HEK293 (cell line): ENCODE results near the gene ADK.
A peak's percentile ranks its signal among the peaks of the same experiment; 100 is the strongest.

ENCODE experiments used
- CTCF ChIA-PET: fragments of 350-600 bp; formaldehyde crosslinking; extraction: SDS; loops from one replicate; lab custom pipeline; 2021; ENCODE audit warnings: antibody characterized with exemption; lab: Yijun Ruan, JAX
- POLR2A ChIA-PET: fragments of 300-600 bp; formaldehyde crosslinking; extraction: SDS; loops from one replicate; lab custom pipeline; 2020; ENCODE audit warnings: antibody characterized with exemption, inconsistent platforms; lab: Yijun Ruan, JAX
- H3K27ac ChIP-seq: fragments of 200-500 bp; sonication (Bioruptor generic); 2 replicates; pipeline ENCODE4 v1.5.1; 2014; ENCODE audit warnings: low read depth, low read length, control low read depth, inconsistent platforms; ENCODE audit errors: extremely low read depth
- H3K36me3 ChIP-seq, 2 experiments: fragments of 200-500 bp in 1 of 2; sonication (Bioruptor generic) in 1 of 2; 1 replicate in 1 of 2; 2 replicates in 1 of 2; pipeline ENCODE4 v1.5.1; 2014 to 2017; ENCODE audit warnings: inconsistent platforms in 2 of 2, low read length in 2 of 2; ENCODE audit not compliant: control insufficient read depth in 2 of 2, insufficient read depth in 1 of 2
- H3K4me1 ChIP-seq: fragments of 200-500 bp; sonication (Bioruptor generic); 2 replicates; pipeline ENCODE4 v1.5.1; 2014; ENCODE audit warnings: mild to moderate bottlenecking, low read length, inconsistent platforms; ENCODE audit not compliant: control insufficient read depth, insufficient read depth
- H3K4me3 ChIP-seq: 2 replicates; pipeline ENCODE4 v1.5.1; 2011; ENCODE audit warnings: low read depth, mild to moderate bottlenecking, control low read depth, low read length, moderate library complexity
- H3K9me3 ChIP-seq: fragments of 200-500 bp; sonication (Bioruptor generic); 2 replicates; pipeline ENCODE4 v1.5.1; 2014; ENCODE audit warnings: low read depth, low read length, inconsistent platforms; ENCODE audit not compliant: control insufficient read depth, insufficient read depth
- HOXC10 ChIP-seq: sonication (generic); formaldehyde crosslinking; IDR thresholded peaks from 2 replicates; pipeline ENCODE4 v1.8.1; 2023; ENCODE audit warnings: mild to moderate bottlenecking, missing genetic modification reagents
- KLF8 ChIP-seq: fragments of 450-650 bp; formaldehyde crosslinking; IDR thresholded peaks from 2 replicates; pipeline ENCODE4 v1.5.1; 2016; ENCODE audit warnings: missing biosample characterization, missing genetic modification characterization
- KLF9 ChIP-seq: fragments of 450-650 bp; formaldehyde crosslinking; IDR thresholded peaks from 2 replicates; pipeline ENCODE4 v1.5.1; 2016; ENCODE audit warnings: missing biosample characterization, missing genetic modification characterization, low read depth
- SP3 ChIP-seq: fragments of 450-650 bp; formaldehyde crosslinking; IDR thresholded peaks from 2 replicates; pipeline ENCODE4 v1.5.1; 2016; ENCODE audit warnings: missing biosample characterization, missing genetic modification characterization
- TCF7L2 ChIP-seq: IDR thresholded peaks from 2 replicates; pipeline ENCODE4 v1.6.1; 2011; ENCODE audit warnings: low read depth, mild to moderate bottlenecking, inconsistent platforms, low read length, moderate library complexity, borderline replicate concordance
- ZBTB21 ChIP-seq: fragments of 450-650 bp; formaldehyde crosslinking; IDR thresholded peaks from 2 replicates; pipeline ENCODE4 v1.5.1; 2017; ENCODE audit warnings: missing biosample characterization, missing genetic modification characterization
- ZFP3 ChIP-seq: fragments of 450-650 bp; formaldehyde crosslinking; IDR thresholded peaks from 2 replicates; pipeline ENCODE4 v1.5.1; 2016; ENCODE audit warnings: low read depth, missing biosample characterization, missing genetic modification characterization
- ZNF138 ChIP-seq: fragments of 450-650 bp; formaldehyde crosslinking; IDR thresholded peaks from 2 replicates; pipeline ENCODE4 v1.5.1; 2016; ENCODE audit warnings: missing biosample characterization, missing genetic modification characterization, borderline replicate concordance
- ZNF19 ChIP-seq: fragments of 450-650 bp; formaldehyde crosslinking; IDR thresholded peaks from 2 replicates; pipeline ENCODE4; 2016; ENCODE audit warnings: missing biosample characterization, missing genetic modification characterization, low read depth
- ZNF202 ChIP-seq: fragments of 450-650 bp; formaldehyde crosslinking; IDR thresholded peaks from 2 replicates; pipeline ENCODE4 v1.5.1; 2016; ENCODE audit warnings: missing biosample characterization, missing genetic modification characterization, borderline replicate concordance
- ZNF266 ChIP-seq: fragments of 450-650 bp; formaldehyde crosslinking; IDR thresholded peaks from 2 replicates; pipeline ENCODE4 v1.5.1; 2016; ENCODE audit warnings: missing biosample characterization, missing genetic modification characterization, low read depth
- ZNF292 ChIP-seq: fragments of 450-650 bp; formaldehyde crosslinking; IDR thresholded peaks from 2 replicates; pipeline ENCODE4 v1.5.1; 2016; ENCODE audit warnings: low read depth, missing biosample characterization, missing genetic modification characterization, borderline replicate concordance
- ZNF404 ChIP-seq: fragments of 450-650 bp; formaldehyde crosslinking; IDR thresholded peaks from 2 replicates; pipeline ENCODE4 v1.5.1; 2017; ENCODE audit warnings: missing biosample characterization, missing genetic modification characterization
- ZNF426 ChIP-seq: fragments of 450-650 bp; formaldehyde crosslinking; IDR thresholded peaks from 2 replicates; pipeline ENCODE4 v1.5.1; 2017; ENCODE audit warnings: missing biosample characterization, missing genetic modification characterization, mild to moderate bottlenecking, inconsistent platforms, moderate library complexity
- ZNF501 ChIP-seq: fragments of 450-650 bp; formaldehyde crosslinking; IDR thresholded peaks from 2 replicates; pipeline ENCODE4 v1.5.1; 2016; ENCODE audit warnings: missing biosample characterization, missing genetic modification characterization
- ZNF514 ChIP-seq: fragments of 450-650 bp; formaldehyde crosslinking; IDR thresholded peaks from 2 replicates; pipeline ENCODE4 v1.5.1; 2016; ENCODE audit warnings: missing biosample characterization, missing genetic modification characterization
- ZNF555 ChIP-seq: fragments of 450-650 bp; formaldehyde crosslinking; conservative IDR thresholded peaks from 2 replicates; pipeline ENCODE4 v1.5.1; 2017; ENCODE audit warnings: missing biosample characterization, mild to moderate bottlenecking, missing genetic modification characterization, inconsistent platforms
- ZNF558 ChIP-seq: fragments of 450-650 bp; formaldehyde crosslinking; IDR thresholded peaks from 2 replicates; pipeline ENCODE4 v1.5.1; 2016; ENCODE audit warnings: missing biosample characterization, missing genetic modification characterization
- ZNF585B ChIP-seq: fragments of 450-650 bp; formaldehyde crosslinking; IDR thresholded peaks from 2 replicates; pipeline ENCODE4 v1.5.1; 2016; ENCODE audit warnings: missing biosample characterization, missing genetic modification characterization
- ZNF596 ChIP-seq: fragments of 450-650 bp; IDR thresholded peaks from 2 replicates; pipeline ENCODE4 v1.5.0; 2018; ENCODE audit warnings: missing biosample characterization, mild to moderate bottlenecking, missing genetic modification characterization, moderate library complexity
- ZNF600 ChIP-seq: fragments of 450-650 bp; formaldehyde crosslinking; IDR thresholded peaks from 2 replicates; pipeline ENCODE4 v1.5.1; 2016; ENCODE audit warnings: missing biosample characterization, missing genetic modification characterization
- ZNF623 ChIP-seq: fragments of 450-650 bp; formaldehyde crosslinking; IDR thresholded peaks from 2 replicates; pipeline ENCODE4 v1.5.1; 2016; ENCODE audit warnings: missing biosample characterization, missing genetic modification characterization
- ZNF670 ChIP-seq: fragments of 450-650 bp; formaldehyde crosslinking; IDR thresholded peaks from 2 replicates; pipeline ENCODE4 v1.5.1; 2016; ENCODE audit warnings: missing biosample characterization, missing genetic modification characterization, low read depth
- ZNF791 ChIP-seq: fragments of 450-650 bp; formaldehyde crosslinking; IDR thresholded peaks from 2 replicates; pipeline ENCODE4 v1.5.1; 2016; ENCODE audit warnings: missing biosample characterization, missing genetic modification characterization
- ZSCAN16 ChIP-seq: fragments of 450-650 bp; formaldehyde crosslinking; IDR thresholded peaks from 2 replicates; pipeline ENCODE4 v1.5.1; 2016; ENCODE audit warnings: missing biosample characterization, missing genetic modification characterization
- TF ChIP-seq, protein P1 (sequence below): fragments of 450-650 bp; IDR thresholded peaks from 2 replicates; pipeline ENCODE4 v1.5.1; 2018; ENCODE audit warnings: missing biosample characterization, missing genetic modification characterization
- TF ChIP-seq, protein P2 (sequence below): fragments of 450-650 bp; formaldehyde crosslinking; conservative IDR thresholded peaks from 2 replicates; pipeline ENCODE4 v1.5.1; 2016; ENCODE audit warnings: low read depth, missing biosample characterization, missing genetic modification characterization
- TF ChIP-seq, protein P3 (sequence below): fragments of 450-650 bp; formaldehyde crosslinking; IDR thresholded peaks from 2 replicates; pipeline ENCODE4 v1.5.1; 2016; ENCODE audit warnings: missing biosample characterization, missing genetic modification characterization
- TF ChIP-seq, protein P4 (sequence below): fragments of 450-650 bp; formaldehyde crosslinking; IDR thresholded peaks from 2 replicates; pipeline ENCODE4 v1.5.1; 2016; ENCODE audit warnings: missing biosample characterization, missing genetic modification characterization

Gene ADK

DNA sequence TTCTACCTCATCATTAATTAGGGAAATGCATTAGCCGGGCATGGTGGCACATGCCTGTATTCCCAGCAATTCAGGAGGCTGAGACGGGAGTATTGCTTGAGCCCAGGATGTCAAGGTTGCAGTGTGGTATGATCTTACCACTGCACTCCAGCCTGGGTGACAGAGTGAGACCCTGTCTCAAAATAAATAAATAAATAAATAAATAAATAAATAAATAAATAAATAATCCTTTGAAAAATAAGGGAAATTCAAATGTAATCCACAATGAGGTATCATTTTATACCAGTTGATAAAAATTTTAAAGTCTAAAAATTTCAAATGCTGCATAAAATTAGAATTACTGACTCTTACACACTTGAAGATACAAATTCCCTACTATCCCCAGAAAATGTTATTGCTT is 334.3 kb downstream of the ADK start (continued):
- no peak for TF ChIP-seq ZNF514 (tag by site-specific recombination)
- peak; percentile 92 for TF ChIP-seq ZNF202 (tag by site-specific recombination)
- peak; percentile 42; the same call in 1 of the 2 replicates for TF ChIP-seq ZBTB21 (tag by site-specific recombination)
- TF ChIP-seq, protein P1, sequence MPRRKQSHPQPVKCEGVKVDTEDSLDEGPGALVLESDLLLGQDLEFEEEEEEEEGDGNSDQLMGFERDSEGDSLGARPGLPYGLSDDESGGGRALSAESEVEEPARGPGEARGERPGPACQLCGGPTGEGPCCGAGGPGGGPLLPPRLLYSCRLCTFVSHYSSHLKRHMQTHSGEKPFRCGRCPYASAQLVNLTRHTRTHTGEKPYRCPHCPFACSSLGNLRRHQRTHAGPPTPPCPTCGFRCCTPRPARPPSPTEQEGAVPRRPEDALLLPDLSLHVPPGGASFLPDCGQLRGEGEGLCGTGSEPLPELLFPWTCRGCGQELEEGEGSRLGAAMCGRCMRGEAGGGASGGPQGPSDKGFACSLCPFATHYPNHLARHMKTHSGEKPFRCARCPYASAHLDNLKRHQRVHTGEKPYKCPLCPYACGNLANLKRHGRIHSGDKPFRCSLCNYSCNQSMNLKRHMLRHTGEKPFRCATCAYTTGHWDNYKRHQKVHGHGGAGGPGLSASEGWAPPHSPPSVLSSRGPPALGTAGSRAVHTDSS (tag by site-specific recombination), result no peak
- peak; percentile 87 for TF ChIP-seq ZNF266 (tag by site-specific recombination)
- peak; percentile 63 for TF ChIP-seq ZNF558 (tag by site-specific recombination)
- TF ChIP-seq, protein P2, sequence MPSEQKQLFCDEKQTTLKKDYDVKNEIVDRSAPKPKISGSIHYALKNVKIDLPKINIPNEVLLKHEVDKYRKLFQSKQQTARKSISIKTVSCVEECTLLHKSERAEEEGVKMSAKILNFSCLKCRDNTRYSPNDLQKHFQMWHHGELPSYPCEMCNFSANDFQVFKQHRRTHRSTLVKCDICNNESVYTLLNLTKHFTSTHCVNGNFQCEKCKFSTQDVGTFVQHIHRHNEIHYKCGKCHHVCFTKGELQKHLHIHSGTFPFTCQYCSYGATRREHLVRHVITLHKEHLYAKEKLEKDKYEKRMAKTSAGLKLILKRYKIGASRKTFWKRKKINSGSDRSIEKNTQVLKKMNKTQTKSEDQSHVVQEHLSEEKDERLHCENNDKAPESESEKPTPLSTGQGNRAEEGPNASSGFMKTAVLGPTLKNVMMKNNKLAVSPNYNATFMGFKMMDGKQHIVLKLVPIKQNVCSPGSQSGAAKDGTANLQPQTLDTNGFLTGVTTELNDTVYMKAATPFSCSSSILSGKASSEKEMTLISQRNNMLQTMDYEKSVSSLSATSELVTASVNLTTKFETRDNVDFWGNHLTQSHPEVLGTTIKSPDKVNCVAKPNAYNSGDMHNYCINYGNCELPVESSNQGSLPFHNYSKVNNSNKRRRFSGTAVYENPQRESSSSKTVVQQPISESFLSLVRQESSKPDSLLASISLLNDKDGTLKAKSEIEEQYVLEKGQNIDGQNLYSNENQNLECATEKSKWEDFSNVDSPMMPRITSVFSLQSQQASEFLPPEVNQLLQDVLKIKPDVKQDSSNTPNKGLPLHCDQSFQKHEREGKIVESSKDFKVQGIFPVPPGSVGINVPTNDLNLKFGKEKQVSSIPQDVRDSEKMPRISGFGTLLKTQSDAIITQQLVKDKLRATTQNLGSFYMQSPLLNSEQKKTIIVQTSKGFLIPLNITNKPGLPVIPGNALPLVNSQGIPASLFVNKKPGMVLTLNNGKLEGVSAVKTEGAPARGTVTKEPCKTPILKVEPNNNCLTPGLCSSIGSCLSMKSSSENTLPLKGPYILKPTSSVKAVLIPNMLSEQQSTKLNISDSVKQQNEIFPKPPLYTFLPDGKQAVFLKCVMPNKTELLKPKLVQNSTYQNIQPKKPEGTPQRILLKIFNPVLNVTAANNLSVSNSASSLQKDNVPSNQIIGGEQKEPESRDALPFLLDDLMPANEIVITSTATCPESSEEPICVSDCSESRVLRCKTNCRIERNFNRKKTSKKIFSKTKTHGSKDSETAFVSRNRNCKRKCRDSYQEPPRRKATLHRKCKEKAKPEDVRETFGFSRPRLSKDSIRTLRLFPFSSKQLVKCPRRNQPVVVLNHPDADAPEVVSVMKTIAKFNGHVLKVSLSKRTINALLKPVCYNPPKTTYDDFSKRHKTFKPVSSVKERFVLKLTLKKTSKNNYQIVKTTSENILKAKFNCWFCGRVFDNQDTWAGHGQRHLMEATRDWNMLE (tag by site-specific recombination), result peak; percentile 91
- peak; percentile 64; the same call in 1 of the 2 replicates for TF ChIP-seq ZNF501
- TF ChIP-seq ZFP3, result 0 out of 2 replicates have a peak, but pooled peaks have one; percentile 7
- TF ChIP-seq, protein P3, sequence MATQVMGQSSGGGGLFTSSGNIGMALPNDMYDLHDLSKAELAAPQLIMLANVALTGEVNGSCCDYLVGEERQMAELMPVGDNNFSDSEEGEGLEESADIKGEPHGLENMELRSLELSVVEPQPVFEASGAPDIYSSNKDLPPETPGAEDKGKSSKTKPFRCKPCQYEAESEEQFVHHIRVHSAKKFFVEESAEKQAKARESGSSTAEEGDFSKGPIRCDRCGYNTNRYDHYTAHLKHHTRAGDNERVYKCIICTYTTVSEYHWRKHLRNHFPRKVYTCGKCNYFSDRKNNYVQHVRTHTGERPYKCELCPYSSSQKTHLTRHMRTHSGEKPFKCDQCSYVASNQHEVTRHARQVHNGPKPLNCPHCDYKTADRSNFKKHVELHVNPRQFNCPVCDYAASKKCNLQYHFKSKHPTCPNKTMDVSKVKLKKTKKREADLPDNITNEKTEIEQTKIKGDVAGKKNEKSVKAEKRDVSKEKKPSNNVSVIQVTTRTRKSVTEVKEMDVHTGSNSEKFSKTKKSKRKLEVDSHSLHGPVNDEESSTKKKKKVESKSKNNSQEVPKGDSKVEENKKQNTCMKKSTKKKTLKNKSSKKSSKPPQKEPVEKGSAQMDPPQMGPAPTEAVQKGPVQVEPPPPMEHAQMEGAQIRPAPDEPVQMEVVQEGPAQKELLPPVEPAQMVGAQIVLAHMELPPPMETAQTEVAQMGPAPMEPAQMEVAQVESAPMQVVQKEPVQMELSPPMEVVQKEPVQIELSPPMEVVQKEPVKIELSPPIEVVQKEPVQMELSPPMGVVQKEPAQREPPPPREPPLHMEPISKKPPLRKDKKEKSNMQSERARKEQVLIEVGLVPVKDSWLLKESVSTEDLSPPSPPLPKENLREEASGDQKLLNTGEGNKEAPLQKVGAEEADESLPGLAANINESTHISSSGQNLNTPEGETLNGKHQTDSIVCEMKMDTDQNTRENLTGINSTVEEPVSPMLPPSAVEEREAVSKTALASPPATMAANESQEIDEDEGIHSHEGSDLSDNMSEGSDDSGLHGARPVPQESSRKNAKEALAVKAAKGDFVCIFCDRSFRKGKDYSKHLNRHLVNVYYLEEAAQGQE (tag by site-specific recombination), result peak; percentile 76
- TF ChIP-seq ZNF555 (tag by site-specific recombination), result peak; percentile 91
- TF ChIP-seq ZNF404 (tag by site-specific recombination), result 0 out of 2 replicates have a peak, but pooled peaks have one; percentile 42
- TF ChIP-seq ZNF19 (tag by site-specific recombination), result 0 out of 2 replicates have a peak, but pooled peaks have one; percentile 50
- TF ChIP-seq ZNF791 (tag by site-specific recombination), result 0 out of 2 replicates have a peak, but pooled peaks have one; percentile 50
- TF ChIP-seq ZNF585B, result no peak
- no peak for TF ChIP-seq ZNF600
- TF ChIP-seq SP3 (tag by site-specific recombination), result peak; percentile 28; the same call in 1 of the 2 replicates
- peak; percentile 94 for TF ChIP-seq ZNF426 (tag by site-specific recombination)

DNA sequence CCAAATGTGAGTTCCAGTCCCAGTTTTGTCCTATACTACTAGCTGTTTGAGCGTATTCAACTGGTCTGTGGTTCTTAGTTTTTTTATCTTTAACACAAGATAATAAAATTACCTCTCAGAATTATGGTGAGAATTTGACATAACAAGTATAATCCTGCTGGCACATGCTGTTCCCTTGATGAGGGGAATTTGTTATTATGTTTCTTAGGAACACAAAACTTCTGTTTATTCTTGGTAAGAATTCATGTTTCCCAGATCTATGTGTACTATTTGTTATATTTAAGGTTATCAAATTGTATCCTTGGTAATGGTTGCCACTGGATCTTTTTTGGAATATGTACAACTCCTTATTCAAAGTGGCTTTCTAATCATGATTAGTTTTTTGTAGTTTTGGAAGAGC is 335.6 kb downstream of the ADK start:
- ChIA-PET CTCF (interaction anchor here (0.5 to 0.7 kb wide), 2 partner anchors 204 to 236 kb away, joined by 4 read pairs; no protein-coding TSS in a partner anchor), POLR2A (no interaction called here)
- Histone ChIP-seq H3K27ac (no peak overlapping the region), H3K36me3 (no peaks in the 10 kb centered on the region), H3K4me3 (no peak overlapping the region), H3K4me1 (no peaks in the 10 kb centered on the region), H3K9me3 (no peaks in the 10 kb centered on the region)
- TF ChIP-seq ZNF596 (tag by site-specific recombination) (no peak), ZNF292 (tag by site-specific recombination) (no peak), ZNF670 (tag by site-specific recombination) (no peak), ZNF623 (tag by site-specific recombination) (no peak), KLF9 (tag by site-specific recombination) (no peak), ZSCAN16 (no peak), KLF8 (no peak), TCF7L2 (no peak), HOXC10 (CRISPR knock-in tag) (no peak), ZNF138 (tag by site-specific recombination) (no peak)
- TF ChIP-seq, protein P4, sequence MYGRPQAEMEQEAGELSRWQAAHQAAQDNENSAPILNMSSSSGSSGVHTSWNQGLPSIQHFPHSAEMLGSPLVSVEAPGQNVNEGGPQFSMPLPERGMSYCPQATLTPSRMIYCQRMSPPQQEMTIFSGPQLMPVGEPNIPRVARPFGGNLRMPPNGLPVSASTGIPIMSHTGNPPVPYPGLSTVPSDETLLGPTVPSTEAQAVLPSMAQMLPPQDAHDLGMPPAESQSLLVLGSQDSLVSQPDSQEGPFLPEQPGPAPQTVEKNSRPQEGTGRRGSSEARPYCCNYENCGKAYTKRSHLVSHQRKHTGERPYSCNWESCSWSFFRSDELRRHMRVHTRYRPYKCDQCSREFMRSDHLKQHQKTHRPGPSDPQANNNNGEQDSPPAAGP (tag by site-specific recombination), result no peak
